HepG2 (cell line): ENCODE measurements around the gene C1R. TPM values are rescaled to one million over a fixed set of nuclear protein-coding genes. Genes with fewer than 3 reads are reported as not detected.
A peak's percentile ranks its signal among the peaks of the same experiment; 100 is the strongest.

ENCODE experiments used
- ATAC-seq: fragments of 200-7000 bp; cut with Tn5 transposase; 3 replicates; pipeline ENCODE4 v1.9.1; 2020; ENCODE audit warnings: mild to moderate bottlenecking, moderate library complexity
- BruUV-seq: library from RNA; stranded (reverse); fragments of 400-500 nt; replicated peaks from 2 replicates; lab custom pipeline; 2021; lab: Mats Ljungman, UMichigan
- CTCF ChIA-PET: fragments of 300-600 bp; formaldehyde crosslinking; extraction: SDS; loops from one replicate; lab custom pipeline; 2021; ENCODE audit warnings: low total read pairs, inconsistent platforms, low intra/inter-chr PET ratio; lab: Yijun Ruan, JAX
- POLR2A ChIA-PET: fragments of 350-600 bp; sonication (Branson Sonifier 250); formaldehyde crosslinking; loops from one replicate; lab custom pipeline; 2020; ENCODE audit warnings: antibody characterized with exemption, inconsistent platforms; lab: Yijun Ruan, JAX
- DNase-seq: peaks from one replicate; pipeline ENCODE4 v3.0.0-alpha.2; 2015; ENCODE audit warnings: low spot score
- FAIRE-seq: peaks from 3 replicates; lab custom pipeline; 2011; peaks lifted over from hg19 to GRCh38; lab: Jason Lieb, UNC
- H2AFZ ChIP-seq: one replicate; pipeline ENCODE4 v1.6.1; 2011; ENCODE audit warnings: low read length, inconsistent platforms
- H3K27ac ChIP-seq: fragments of 300-600 bp; 3 replicates; pipeline ENCODE4 v1.8.0; 2011; ENCODE audit warnings: mixed run types, mild to moderate bottlenecking, mixed read lengths, low read length, inconsistent platforms; ENCODE audit not compliant: insufficient read depth; ENCODE audit errors: extremely low read length
- H3K27me3 ChIP-seq, 2 experiments: fragments of 200-600 bp in 1 of 2; 2 replicates in 1 of 2; 3 replicates in 1 of 2; pipeline versions ENCODE4 v1.6.0 to v1.8.0; 2011; ENCODE audit warnings: low read length in 2 of 2, mild to moderate bottlenecking in 2 of 2, moderate library complexity in 2 of 2, inconsistent platforms in 1 of 2; ENCODE audit not compliant: insufficient read depth in 2 of 2, control insufficient read depth in 1 of 2
- H3K36me3 ChIP-seq, 2 experiments: fragments of 200-600 bp in 1 of 2; replicated peaks in 1 of 2; 2 replicates in 1 of 2; 3 replicates in 1 of 2; pipeline versions ENCODE4 v1.5.1 to v1.8.0; 2011; ENCODE audit warnings: low read length in 2 of 2, inconsistent platforms in 1 of 2; ENCODE audit not compliant: insufficient read depth in 2 of 2, control insufficient read depth in 1 of 2
- H3K4me1 ChIP-seq: 2 replicates; pipeline ENCODE4 v1.5.1; 2012; ENCODE audit warnings: low read length, inconsistent platforms; ENCODE audit not compliant: insufficient read depth
- H3K4me2 ChIP-seq: 2 replicates; pipeline ENCODE4 v1.6.0; 2011; ENCODE audit warnings: low read depth, low read length, inconsistent platforms
- H3K4me3 ChIP-seq, 3 experiments: fragments of 200-600 bp in 1 of 3; sonication (generic), shearing (Covaris generic) in 1 of 3; replicated peaks in 1 of 3; 2 replicates each; pipeline ENCODE4 v1.5.1; 2011 to 2016; ENCODE audit warnings: low read length in 3 of 3, inconsistent platforms in 2 of 3, low read depth in 2 of 3, mild to moderate bottlenecking in 2 of 3, control low read depth in 1 of 3, mixed read lengths in 1 of 3; ENCODE audit not compliant: insufficient read depth in 1 of 3
- H3K79me2 ChIP-seq: one replicate; pipeline ENCODE4 v1.6.1; 2011; ENCODE audit warnings: low read length, inconsistent platforms; ENCODE audit not compliant: insufficient read depth
- H3K9ac ChIP-seq: 2 replicates; pipeline ENCODE4 v1.6.0; 2011; ENCODE audit warnings: mild to moderate bottlenecking, low read depth, low read length, inconsistent platforms; ENCODE audit not compliant: insufficient read depth
- H3K9me3 ChIP-seq: 2 replicates; pipeline ENCODE4 v1.5.1; 2012; ENCODE audit warnings: mild to moderate bottlenecking, low read length
- H4K20me1 ChIP-seq: 2 replicates; pipeline ENCODE4 v1.6.0; 2011; ENCODE audit warnings: inconsistent platforms, mild to moderate bottlenecking, low read length, moderate library complexity; ENCODE audit not compliant: insufficient read depth
- CBX5 ChIP-seq: sonication (generic); formaldehyde crosslinking; IDR thresholded peaks from 2 replicates; pipeline ENCODE4 v1.4.0; 2020; ENCODE audit warnings: missing genetic modification reagents, borderline replicate concordance
- JDP2 ChIP-seq: sonication (generic); formaldehyde crosslinking; IDR thresholded peaks from 2 replicates; pipeline ENCODE4 v1.8.1; 2022; ENCODE audit warnings: missing genetic modification reagents, borderline replicate concordance
- NR1H2 ChIP-seq: sonication (generic); formaldehyde crosslinking; IDR thresholded peaks from 2 replicates; pipeline ENCODE4 v1.8.1; 2022; ENCODE audit warnings: low read depth, missing genetic modification reagents, borderline replicate concordance
- NRL ChIP-seq: sonication (generic); formaldehyde crosslinking; IDR thresholded peaks from 2 replicates; pipeline ENCODE4 v1.5.0; 2020; ENCODE audit warnings: missing genetic modification reagents, mild to moderate bottlenecking, moderate library complexity, borderline replicate concordance
- REPIN1 ChIP-seq: sonication (generic); formaldehyde crosslinking; IDR thresholded peaks from 2 replicates; pipeline ENCODE4 v1.8.0; 2022; ENCODE audit warnings: missing genetic modification reagents, low read depth, mild to moderate bottlenecking, borderline replicate concordance
- WIZ ChIP-seq: sonication (generic); formaldehyde crosslinking; IDR thresholded peaks from 2 replicates; pipeline ENCODE4 v1.5.1; 2020; ENCODE audit warnings: mild to moderate bottlenecking, missing genetic modification reagents
- ZKSCAN5 ChIP-seq: sonication (generic); formaldehyde crosslinking; IDR thresholded peaks from 2 replicates; pipeline ENCODE4 v1.5.1; 2020; ENCODE audit warnings: mild to moderate bottlenecking, missing genetic modification reagents
- ZNF136 ChIP-seq: sonication (generic); formaldehyde crosslinking; IDR thresholded peaks from 2 replicates; pipeline ENCODE4 v1.8.1; 2022; ENCODE audit warnings: low read depth, mild to moderate bottlenecking, moderate library complexity, missing genetic modification reagents
- WGBS: methylation state at CpG from one replicate; pipeline ENCODE4 v1.1.6; 2017; ENCODE audit warnings: low lambda C conversion rate; 5-methylcytosine and 5-hydroxymethylcytosine counted together
- in situ Hi-C: cut with HindIII; loops from 2 replicates; pipeline ENCODE4 v1.10.0; 2017; ENCODE audit warnings: low pct_unique_long_range_greater_than_20kb; ENCODE audit not compliant: extremely low pct_ligation_motif_present
- intact Hi-C: fragments of 100-400 bp; cut with micrococcal nuclease; formaldehyde crosslinking; loops from one replicate; pipeline ENCODE4 v1.10.0; 2022; ENCODE audit not compliant: unreplicated experiment
- polyA plus RNA-seq, 8 experiments: library from polyadenylated mRNA; depleted of rRNA in 3 of 8; stranded (reverse) in 7 of 8; unstranded in 1 of 8; fragments of >200 nt; fragmentation: Illumina TruSeq in 4 of 8; extraction: Trizol in 4 of 8; gene quantifications; 2 replicates each; pipeline versions ENCODE4 v1.2.1 to v1.2.3, GENCODE V29; 2011 to 2016; ENCODE audit warnings: low read depth in 4 of 8, missing spikeins in 1 of 8, mixed read lengths in 1 of 8; ENCODE audit not compliant: insufficient read depth in 1 of 8
- total RNA-seq, 5 experiments: library from RNA; depleted of rRNA; stranded (reverse); fragments of >200 nt; fragmentation: Illumina TruSeq; extraction: Trizol; gene quantifications; 2 replicates each; pipeline ENCODE4 v1.2.3, GENCODE V29; 2016; ENCODE audit warnings: low read depth in 1 of 5
- TF ChIP-seq, protein P1 (sequence below): sonication (generic); formaldehyde crosslinking; IDR thresholded peaks from 2 replicates; pipeline ENCODE4 v1.4.0; 2020; ENCODE audit warnings: missing genetic modification reagents, borderline replicate concordance

Gene C1R
- total and polyA plus RNA-seq, 2 of the 13 experiments (the other 11 are each of a cell fraction or from before 2014, with no cell fraction given): 3.5 to 6.5 TPM

DNA sequence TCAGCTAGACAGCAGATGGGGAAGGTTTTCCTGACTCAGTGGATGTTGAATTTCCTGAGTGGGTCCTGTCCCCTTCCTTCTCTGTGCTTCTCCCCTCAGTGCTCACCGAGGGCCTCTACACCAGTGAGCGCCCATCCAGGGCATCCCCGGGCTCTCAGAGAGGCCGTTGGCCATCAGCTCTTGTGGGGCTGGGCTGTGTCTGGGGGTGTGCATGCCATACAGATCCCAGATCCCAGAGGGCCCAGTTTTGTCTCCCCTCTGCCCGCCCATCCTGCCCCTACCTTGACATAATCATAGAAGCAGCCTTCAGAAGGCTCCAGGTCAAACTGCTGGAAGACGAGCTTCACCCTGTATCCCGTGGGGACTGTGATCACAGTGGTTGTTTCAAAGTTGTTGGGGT, 1.1 kb downstream of the C1R start:
- H3K4me3 ChIP-seq: no peak overlapping the region
- no peak overlapping the region for H2AFZ ChIP-seq
- DNase-seq (no peak), ATAC-seq (peak; percentile 13), FAIRE-seq (no peak)
- no peaks in the 10 kb centered on the region for H3K79me2 ChIP-seq
- TF ChIP-seq WIZ (CRISPR knock-in tag) (no peak), REPIN1 (no peak), CBX5 (CRISPR knock-in tag) (no peak), JDP2 (CRISPR knock-in tag) (no peak), NRL (CRISPR knock-in tag) (no peak), ZKSCAN5 (CRISPR knock-in tag) (no peak), ZNF136 (CRISPR knock-in tag) (no peak), NR1H2 (CRISPR knock-in tag) (no peak)
- TF ChIP-seq, protein P1, sequence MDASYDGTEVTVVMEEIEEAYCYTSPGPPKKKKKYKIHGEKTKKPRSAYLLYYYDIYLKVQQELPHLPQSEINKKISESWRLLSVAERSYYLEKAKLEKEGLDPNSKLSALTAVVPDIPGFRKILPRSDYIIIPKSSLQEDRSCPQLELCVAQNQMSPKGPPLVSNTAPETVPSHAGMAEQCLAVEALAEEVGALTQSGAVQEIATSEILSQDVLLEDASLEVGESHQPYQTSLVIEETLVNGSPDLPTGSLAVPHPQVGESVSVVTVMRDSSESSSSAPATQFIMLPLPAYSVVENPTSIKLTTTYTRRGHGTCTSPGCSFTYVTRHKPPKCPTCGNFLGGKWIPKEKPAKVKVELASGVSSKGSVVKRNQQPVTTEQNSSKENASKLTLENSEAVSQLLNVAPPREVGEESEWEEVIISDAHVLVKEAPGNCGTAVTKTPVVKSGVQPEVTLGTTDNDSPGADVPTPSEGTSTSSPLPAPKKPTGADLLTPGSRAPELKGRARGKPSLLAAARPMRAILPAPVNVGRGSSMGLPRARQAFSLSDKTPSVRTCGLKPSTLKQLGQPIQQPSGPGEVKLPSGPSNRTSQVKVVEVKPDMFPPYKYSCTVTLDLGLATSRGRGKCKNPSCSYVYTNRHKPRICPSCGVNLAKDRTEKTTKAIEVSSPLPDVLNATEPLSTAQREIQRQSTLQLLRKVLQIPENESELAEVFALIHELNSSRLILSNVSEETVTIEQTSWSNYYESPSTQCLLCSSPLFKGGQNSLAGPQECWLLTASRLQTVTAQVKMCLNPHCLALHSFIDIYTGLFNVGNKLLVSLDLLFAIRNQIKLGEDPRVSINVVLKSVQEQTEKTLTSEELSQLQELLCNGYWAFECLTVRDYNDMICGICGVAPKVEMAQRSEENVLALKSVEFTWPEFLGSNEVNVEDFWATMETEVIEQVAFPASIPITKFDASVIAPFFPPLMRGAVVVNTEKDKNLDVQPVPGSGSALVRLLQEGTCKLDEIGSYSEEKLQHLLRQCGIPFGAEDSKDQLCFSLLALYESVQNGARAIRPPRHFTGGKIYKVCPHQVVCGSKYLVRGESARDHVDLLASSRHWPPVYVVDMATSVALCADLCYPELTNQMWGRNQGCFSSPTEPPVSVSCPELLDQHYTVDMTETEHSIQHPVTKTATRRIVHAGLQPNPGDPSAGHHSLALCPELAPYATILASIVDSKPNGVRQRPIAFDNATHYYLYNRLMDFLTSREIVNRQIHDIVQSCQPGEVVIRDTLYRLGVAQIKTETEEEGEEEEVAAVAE: no peak
- no peak overlapping the region for H3K9ac ChIP-seq
- ChIA-PET POLR2A (interaction anchor here (1.3 kb wide), 1 partner anchor 17 kb away, joined by 6 read pairs; no protein-coding TSS in a partner anchor), CTCF (interaction anchor here (5.0 kb wide), 1 partner anchor 30 kb away, joined by 45 read pairs; the partner anchor contains the start of gene C1S)
- BruUV-seq: no TSS peak
- 80% methylated on average over 2 of the region's 7 CpGs for WGBS
- no peak overlapping the region for H3K4me2 ChIP-seq
- H3K36me3 ChIP-seq: no peaks in the 10 kb centered on the region
- peaks cover 0 to 2% of the 10 kb centered on the region in 2 experiments; a peak in 1 of 5 replicates for H3K27me3 ChIP-seq
- H3K4me1 ChIP-seq: peaks cover 27% of the 10 kb centered on the region
- no peaks in the 10 kb centered on the region for H3K9me3 ChIP-seq
- H3K27ac ChIP-seq: no peak overlapping the region
- in situ Hi-C loops (loop anchor here (5.0 kb wide), 1 partner anchor 34 kb away; no protein-coding TSS in a partner anchor), intact Hi-C loops (no loop called here)
- no peaks in the 10 kb centered on the region; the same call in 1 of the 2 replicates for H4K20me1 ChIP-seq
